ENCODE results near the gene TAX1BP1.

The TAX1BP1 gene

GRCh38 chr7:27746486-27746885 is 6.5 kb downstream of the TAX1BP1 start:
- Histone ChIP-seq H3K4me2 (no peak overlapping the region), H3K36me3 (peaks cover 27 to 38% (median 32%) of the 10 kb centered on the region in 11 experiments), H3K9ac (no peak overlapping the region), H3K27me3 (no peaks in the 10 kb centered on the region), H3K4me3 (no peak overlapping the region), H4K20me1 (peaks cover 31 to 95% (median 65%) of the 10 kb centered on the region in 11 experiments; a peak in 21 of 22 replicates), H3K9me3 (replicated peaks in 1 of 11) (no peaks in the 10 kb centered on the region), H3K4me1 (peaks cover 6 to 18% (median 9%) of the 10 kb centered on the region in 10 experiments), H3K27ac (no peak overlapping the region)
- no peak for TF ChIP-seq Cebpa-rat (IDR thresholded peaks at IDR 0.05)

GRCh38 chr7:27746978-27747377 is 7.0 kb downstream of the TAX1BP1 start:
- H3K27me3 ChIP-seq: no peaks in the 10 kb centered on the region
- H3K36me3 ChIP-seq: peaks cover 32 to 43% (median 36%) of the 10 kb centered on the region in 11 experiments
- no peak overlapping the region for H3K4me2 ChIP-seq
- no peak overlapping the region for H3K27ac ChIP-seq
- H4K20me1 ChIP-seq: peaks cover 31 to 95% (median 60%) of the 10 kb centered on the region in 11 experiments; a peak in 21 of 22 replicates
- H3K4me1 ChIP-seq: peaks cover 5 to 16% (median 7%) of the 10 kb centered on the region in 10 experiments; a peak in 17 of 20 replicates
- no peak overlapping the region for H3K4me3 ChIP-seq
- no peak for TF ChIP-seq Cebpa-rat (IDR thresholded peaks at IDR 0.05)
- H3K9me3 ChIP-seq (replicated peaks in 1 of 11): no peaks in the 10 kb centered on the region
- H3K9ac ChIP-seq: no peak overlapping the region

DNA sequence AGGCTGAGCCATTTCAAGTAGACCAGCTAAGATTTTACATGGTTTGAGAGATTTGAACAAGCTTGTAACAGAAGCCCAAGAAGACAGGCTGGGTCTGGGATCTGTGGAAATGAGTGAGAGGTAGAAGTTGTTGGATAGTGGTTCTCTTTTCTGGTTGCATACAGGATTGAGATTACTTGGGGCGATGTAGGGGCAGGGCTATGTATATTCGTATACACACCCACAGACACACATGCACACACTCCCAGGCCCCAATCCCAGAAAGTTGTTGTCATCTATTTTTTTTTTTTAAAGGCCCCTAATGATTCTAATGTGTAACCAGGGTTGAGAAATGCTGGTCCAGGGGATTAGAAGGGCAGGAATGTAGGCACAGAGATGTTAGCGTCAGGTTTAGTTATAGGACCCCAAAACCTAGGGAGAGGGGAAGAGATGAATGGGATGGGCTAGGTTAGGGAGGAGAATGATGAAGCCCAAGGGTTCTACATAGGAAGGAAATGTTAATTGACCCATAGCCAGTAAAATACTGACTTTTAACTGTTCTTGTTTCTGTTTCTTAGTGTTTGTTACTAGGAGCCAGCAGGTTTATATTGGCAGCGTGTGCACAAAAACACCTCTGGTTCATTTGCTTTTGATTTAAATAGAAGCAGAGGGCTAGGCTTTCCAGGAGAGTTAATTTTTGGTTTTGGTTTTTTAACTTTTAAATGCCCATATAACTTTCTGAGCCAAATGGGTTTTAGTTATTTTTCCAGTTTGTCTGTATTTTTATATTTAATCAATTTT is 7.8 kb downstream of the TAX1BP1 start:
- Histone ChIP-seq H4K20me1 (peaks cover 31 to 93% (median 55%) of the 10 kb centered on the region in 11 experiments; a peak in 21 of 22 replicates), H3K4me3 (no peak overlapping the region), H3K27ac (no peak overlapping the region), H3K27me3 (no peaks in the 10 kb centered on the region), H3K9ac (no peak overlapping the region), H3K36me3 (peaks cover 40 to 51% (median 44%) of the 10 kb centered on the region in 11 experiments), H3K4me2 (no peak overlapping the region), H3K4me1 (peaks cover 5 to 15% (median 7%) of the 10 kb centered on the region in 10 experiments; a peak in 17 of 20 replicates), H3K9me3 (replicated peaks in 1 of 11) (no peaks in the 10 kb centered on the region)
- no peak for TF ChIP-seq Cebpa-rat (IDR thresholded peaks at IDR 0.05)

- Histone ChIP-seq H3K9me3 (replicated peaks in 1 of 11) (no peaks in the 10 kb centered on the region), H3K4me1 (no peaks in the 10 kb centered on the region), H3K27ac (no peak overlapping the region), H4K20me1 (peaks cover 18 to 96% (median 36%) of the 10 kb centered on the region in 11 experiments; a peak in 21 of 22 replicates), H3K9ac (no peak overlapping the region), H3K27me3 (no peaks in the 10 kb centered on the region), H3K4me2 (no peak overlapping the region), H3K36me3 (peaks cover 54 to 76% (median 63%) of the 10 kb centered on the region in 11 experiments), H3K4me3 (no peak overlapping the region)
- TF ChIP-seq Cebpa-rat (IDR thresholded peaks at IDR 0.05): no peak
Observed at GRCh38 chr7:27750316-27750715, 10.4 kb downstream of the TAX1BP1 start.

DNA sequence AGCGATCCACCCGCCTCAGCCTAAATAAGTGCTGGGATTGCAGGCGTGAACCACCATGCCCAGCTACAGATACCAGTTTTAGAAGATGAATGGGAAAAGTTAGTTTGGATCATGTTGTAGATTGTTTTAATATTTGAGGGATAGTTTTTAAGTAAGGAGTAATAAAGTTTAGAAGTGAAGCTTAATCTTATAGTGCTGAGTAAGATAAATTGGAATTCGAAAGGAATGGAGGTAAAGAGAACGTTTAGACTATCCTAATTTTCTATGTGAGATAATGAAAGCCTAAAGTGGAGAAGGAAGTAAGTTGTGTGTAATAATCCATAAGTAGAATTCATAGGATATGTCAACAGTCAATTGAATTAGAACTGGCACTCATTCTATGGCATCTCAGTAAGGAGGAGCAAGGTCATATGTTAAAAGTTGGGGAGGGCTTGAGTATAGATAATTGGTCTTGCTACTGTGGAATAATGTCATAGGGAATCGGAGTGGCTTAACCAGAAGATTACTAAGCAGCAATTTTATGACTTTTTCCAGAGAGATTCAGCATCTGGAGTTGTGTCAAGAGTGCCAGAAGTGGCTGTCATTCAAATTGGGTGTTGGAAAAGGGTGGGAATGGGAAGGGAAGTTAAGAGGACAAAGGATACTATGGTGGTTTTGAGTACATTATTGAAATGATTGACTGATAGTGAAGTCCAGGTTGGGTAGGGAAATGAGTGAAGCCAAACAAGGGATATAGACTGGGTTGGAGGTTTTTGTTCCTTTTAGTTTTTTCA is 12.1 kb downstream of the TAX1BP1 start:
- no peak overlapping the region for H3K9ac ChIP-seq
- H3K4me2 ChIP-seq: no peak overlapping the region
- no peak for TF ChIP-seq Cebpa-rat (IDR thresholded peaks at IDR 0.05)
- no peaks in the 10 kb centered on the region for H3K9me3 ChIP-seq (replicated peaks in 1 of 11)
- H3K4me1 ChIP-seq: no peaks in the 10 kb centered on the region
- peaks cover 9 to 96% (median 24%) of the 10 kb centered on the region in 11 experiments; a peak in 21 of 22 replicates for H4K20me1 ChIP-seq
- H3K27me3 ChIP-seq: no peaks in the 10 kb centered on the region
- peaks cover 63 to 94% (median 78%) of the 10 kb centered on the region in 11 experiments for H3K36me3 ChIP-seq
- no peak overlapping the region for H3K27ac ChIP-seq
- H3K4me3 ChIP-seq: no peak overlapping the region

DNA sequence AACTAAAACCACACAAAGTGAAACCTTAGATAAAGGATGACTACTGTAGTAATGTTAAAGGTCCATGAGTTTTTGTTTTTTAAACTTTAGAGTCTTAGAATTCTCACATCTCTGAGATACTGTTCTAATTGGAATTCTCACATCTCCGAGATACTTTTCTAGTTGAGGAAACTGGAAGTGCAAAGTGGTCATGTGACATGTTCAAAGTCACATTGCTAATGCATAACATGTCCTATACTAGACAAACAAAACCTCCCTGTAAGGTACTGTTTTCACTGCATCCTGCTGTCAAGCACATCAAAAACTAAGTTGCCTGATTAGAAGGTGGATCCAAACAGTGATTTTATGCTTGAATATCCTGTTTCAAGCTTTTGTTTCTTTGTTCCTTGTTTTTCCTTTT is 13.9 kb downstream of the TAX1BP1 start:
- H3K4me3 ChIP-seq: no peak overlapping the region
- no peaks in the 10 kb centered on the region for H3K9me3 ChIP-seq (replicated peaks in 1 of 11)
- peaks cover 68 to 99% (median 86%) of the 10 kb centered on the region in 11 experiments for H3K36me3 ChIP-seq
- H3K4me2 ChIP-seq: no peak overlapping the region
- TF ChIP-seq Cebpa-rat (IDR thresholded peaks at IDR 0.05): no peak
- H3K4me1 ChIP-seq: no peaks in the 10 kb centered on the region
- peaks cover 0 to 88% (median 10%) of the 10 kb centered on the region in 11 experiments; a peak in 9 of 22 replicates for H4K20me1 ChIP-seq
- H3K27ac ChIP-seq: no peak overlapping the region
- H3K9ac ChIP-seq: no peak overlapping the region
- H3K27me3 ChIP-seq: no peaks in the 10 kb centered on the region

GRCh38 chr7:27756298-27756697 is 16.3 kb downstream of the TAX1BP1 start:
- H3K27me3 ChIP-seq: no peaks in the 10 kb centered on the region
- H3K4me1 ChIP-seq: no peaks in the 10 kb centered on the region
- peaks cover 0 to 79% (median 5%) of the 10 kb centered on the region in 11 experiments; a peak in 10 of 22 replicates for H4K20me1 ChIP-seq
- H3K9me3 ChIP-seq (replicated peaks in 1 of 11): peaks cover 0 to 7% (median 0%) of the 10 kb centered on the region in 11 experiments; a peak in 5 of 22 replicates
- TF ChIP-seq Cebpa-rat (IDR thresholded peaks at IDR 0.05): no peak
- no peak overlapping the region for H3K27ac ChIP-seq
- peaks cover 65 to 99% (median 85%) of the 10 kb centered on the region in 11 experiments for H3K36me3 ChIP-seq
- H3K9ac ChIP-seq: no peak overlapping the region
- no peak overlapping the region for H3K4me2 ChIP-seq
- H3K4me3 ChIP-seq: no peak overlapping the region

DNA sequence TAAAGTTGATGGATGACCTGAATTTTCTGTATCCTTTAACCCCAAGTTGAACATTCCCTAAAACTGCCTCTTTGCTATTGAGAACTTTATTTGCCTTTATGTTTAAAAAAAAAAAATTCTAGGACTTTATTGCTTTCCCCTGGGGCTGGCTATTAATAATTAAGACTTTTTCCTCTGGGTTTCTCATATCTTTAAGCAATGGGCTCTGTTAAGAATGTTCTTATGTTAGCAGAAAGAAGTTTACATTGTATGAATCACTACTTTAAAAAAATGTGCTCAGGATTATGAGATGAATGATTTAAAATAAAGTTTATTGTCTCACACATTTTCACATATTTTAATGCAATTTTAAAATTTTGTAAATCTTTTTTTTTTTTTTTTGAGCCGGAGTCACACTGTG is 19.5 kb downstream of the TAX1BP1 start:
- Histone ChIP-seq H3K27me3 (no peaks in the 10 kb centered on the region), H3K36me3 (peaks cover 46 to 88% (median 68%) of the 10 kb centered on the region in 11 experiments), H3K4me2 (no peak overlapping the region)

GRCh38 chr7:27762062-27762461 is 22.1 kb downstream of the TAX1BP1 start:
- Histone ChIP-seq H3K4me2 (no peak overlapping the region), H3K27me3 (no peaks in the 10 kb centered on the region), H4K20me1 (peaks cover 0 to 72% (median 13%) of the 10 kb centered on the region in 11 experiments; a peak in 13 of 22 replicates), H3K9ac (no peak overlapping the region), H3K9me3 (replicated peaks in 1 of 11) (peaks cover 0 to 14% (median 0%) of the 10 kb centered on the region in 11 experiments; a peak in 7 of 22 replicates), H3K4me1 (no peaks in the 10 kb centered on the region), H3K4me3 (no peak overlapping the region), H3K36me3 (peaks cover 42 to 85% (median 68%) of the 10 kb centered on the region in 11 experiments), H3K27ac (no peak overlapping the region)
- no peak for TF ChIP-seq Cebpa-rat (IDR thresholded peaks at IDR 0.05)

More for the DNA sequence above, 19.5 kb downstream of the TAX1BP1 start:
- Histone ChIP-seq H3K9me3 (replicated peaks in 1 of 11) (peaks cover 0 to 14% (median 0%) of the 10 kb centered on the region in 11 experiments; a peak in 7 of 22 replicates), H3K9ac (no peak overlapping the region), H3K27ac (no peak overlapping the region), H3K4me3 (no peak overlapping the region), H4K20me1 (peaks cover 0 to 83% (median 7%) of the 10 kb centered on the region in 11 experiments; a peak in 12 of 22 replicates), H3K4me1 (no peaks in the 10 kb centered on the region)
- TF ChIP-seq Cebpa-rat (IDR thresholded peaks at IDR 0.05): no peak
